Activated CD8-positive, alpha-beta memory T cell treated with anti-CD3 and anti-CD28 coated beads, Interleukin-2, amount 10 ng/mL, durations not matched to agents 7 days and 5 days (primary cell): Measurements from ENCODE around the gene MAPK1. TPM values are rescaled to one million over a fixed set of nuclear protein-coding genes. Genes with fewer than 3 reads are reported as not detected.
"Not testable (repeated sequence)": the region's sequence is repeated elsewhere in the genome, so short reads cannot be mapped to it uniquely, and the experiment has no call there.

Experiments used
- ATAC-seq: fragments of 150-1000 bp; cut with Tn5 transposase; one replicate; pipeline ENCODE4 v1.10.0; 2021; ENCODE audit warnings: moderate library complexity
- CTCF ChIA-PET: fragments of 350-600 bp; sonication (Branson Sonifier 250); formaldehyde crosslinking; loops from one replicate; lab custom pipeline; 2021; ENCODE audit warnings: antibody characterized with exemption; lab: Charles Lee
- DNase-seq: peaks from one replicate; pipeline ENCODE4 v3.0.0-alpha.2; 2020
- H3K27ac Mint-ChIP-seq: one replicate; pipeline ENCODE4 v1.8.0; 2021; ENCODE audit warnings: mild to moderate bottlenecking, mixed read lengths
- H3K27me3 Mint-ChIP-seq: one replicate; pipeline ENCODE4 v1.8.0; 2021; ENCODE audit warnings: mixed read lengths
- H3K36me3 Mint-ChIP-seq: one replicate; pipeline ENCODE4 v1.8.0; 2021; ENCODE audit warnings: mild to moderate bottlenecking, mixed read lengths
- H3K4me1 Mint-ChIP-seq: one replicate; pipeline ENCODE4 v1.8.0; 2021; ENCODE audit warnings: mixed read lengths
- H3K4me3 Mint-ChIP-seq: one replicate; pipeline ENCODE4 v1.8.0; 2021; ENCODE audit warnings: mild to moderate bottlenecking, moderate library complexity, mixed read lengths
- H3K9me3 Mint-ChIP-seq: one replicate; pipeline ENCODE4 v1.8.0; 2022; ENCODE audit warnings: low read depth, mixed read lengths
- total RNA-seq, 2 experiments: library from RNA; stranded (reverse); gene quantifications; one replicate each; pipeline ENCODE4 v1.2.3, GENCODE V29; 2021

Gene MAPK1
- total RNA-seq, 2 experiments from 2014 or later = 110 to 112 TPM

DNA sequence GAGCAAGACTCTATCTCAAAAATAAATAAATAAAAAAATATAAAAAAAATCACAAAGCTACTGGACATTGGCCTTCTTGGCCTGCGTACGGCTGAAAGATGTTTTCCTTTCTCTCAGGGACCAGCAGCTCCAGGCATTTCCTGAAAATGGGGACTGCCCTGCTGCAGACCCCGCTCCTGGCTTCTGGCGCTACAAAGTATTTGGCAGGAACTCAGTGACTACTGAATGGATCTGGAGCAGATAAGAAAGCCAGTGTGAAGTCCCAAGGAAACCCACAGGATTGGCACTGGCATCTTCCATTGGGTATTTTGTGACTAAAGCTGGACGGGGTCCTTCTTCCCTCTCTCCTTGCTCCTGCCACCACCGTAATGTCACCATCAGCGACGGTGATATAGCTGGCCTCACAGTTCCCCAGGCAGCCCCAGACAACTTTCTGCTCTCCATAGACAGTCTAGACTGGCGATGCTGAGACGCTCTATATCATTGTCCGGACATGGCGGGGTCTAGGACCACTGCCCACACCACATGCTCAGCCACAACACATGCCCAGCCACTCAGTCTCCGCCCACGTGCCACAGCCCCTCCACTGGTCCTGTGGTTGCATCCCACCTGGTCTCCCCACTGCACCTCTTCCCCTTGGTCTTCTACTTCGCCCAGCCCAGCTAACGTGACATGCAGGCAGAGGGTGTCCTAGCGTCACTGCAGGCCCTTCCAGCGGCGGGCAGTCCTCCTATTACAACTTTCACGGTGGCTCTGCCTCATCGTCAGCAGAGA is 109.2 kb downstream of the MAPK1 start:
- H3K27me3 Mint-ChIP-seq = no peaks in the 10 kb centered on the region
- DNase-seq = no peak
- H3K36me3 Mint-ChIP-seq = peaks cover 38% of the 10 kb centered on the region
- H3K27ac Mint-ChIP-seq = no peak overlapping the region
- CTCF ChIA-PET = interaction anchor here (0.6 kb wide), 1 partner anchor 10 kb away, joined by 3 read pairs; no protein-coding TSS in a partner anchor
- peaks cover 42% of the 10 kb centered on the region for H3K4me1 Mint-ChIP-seq
- H3K9me3 Mint-ChIP-seq = no peaks in the 10 kb centered on the region
- no peak for ATAC-seq
- H3K4me3 Mint-ChIP-seq = no peak overlapping the region

DNA sequence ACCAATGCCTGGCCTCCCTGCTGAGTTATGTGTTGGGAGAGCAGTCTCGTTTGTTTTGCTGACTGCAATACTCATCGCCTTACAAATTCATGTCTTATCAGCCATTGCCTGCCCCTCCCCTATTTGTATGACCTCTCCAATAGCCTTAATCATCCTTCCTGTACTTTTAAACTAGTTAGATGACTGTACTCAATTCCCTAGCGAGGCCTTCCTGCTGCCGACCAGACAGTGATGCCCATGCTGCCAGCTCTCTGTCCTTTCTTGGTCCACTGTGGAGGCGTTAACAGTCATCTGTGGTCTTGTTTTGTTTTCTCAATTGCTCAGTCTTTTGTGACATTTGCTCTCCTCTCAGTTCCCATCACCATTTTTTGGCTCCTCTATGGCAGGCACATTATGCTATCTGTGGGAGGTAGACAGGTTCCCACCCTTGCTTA is 111.6 kb downstream of the MAPK1 start:
- H3K27ac Mint-ChIP-seq = no peak overlapping the region
- no peak for ATAC-seq

DNA sequence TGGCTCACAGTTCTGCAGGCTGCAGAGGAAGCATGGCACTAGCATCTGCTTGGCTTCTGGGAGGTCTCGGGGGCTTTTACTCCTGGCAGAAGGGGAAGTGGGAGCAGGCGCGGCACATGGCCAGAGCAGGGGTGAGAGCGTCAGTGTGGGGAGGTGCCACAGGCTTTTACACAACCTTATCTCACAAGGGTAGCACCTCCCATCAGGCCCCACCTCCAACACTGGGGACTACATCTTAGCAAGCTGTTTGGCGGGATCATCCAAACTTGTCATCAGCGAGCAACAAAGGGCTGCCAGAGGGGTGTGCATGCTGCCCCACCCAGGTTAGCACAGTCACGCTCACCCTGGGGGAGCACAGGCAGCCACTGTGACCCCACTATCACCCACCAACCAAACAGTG is 112.9 kb downstream of the MAPK1 start:
- Mint-ChIP-seq H3K4me3 (no peak overlapping the region), H3K9me3 (no peaks in the 10 kb centered on the region)

More for the DNA sequence above, 111.6 kb downstream of the MAPK1 start:
- no peaks in the 10 kb centered on the region for H3K27me3 Mint-ChIP-seq
- no peaks in the 10 kb centered on the region for H3K9me3 Mint-ChIP-seq
- CTCF ChIA-PET = no interaction called here
- peaks cover 23% of the 10 kb centered on the region for H3K4me1 Mint-ChIP-seq
- H3K4me3 Mint-ChIP-seq = no peak overlapping the region
- H3K36me3 Mint-ChIP-seq = peaks cover 28% of the 10 kb centered on the region
- DNase-seq = no peak

DNA sequence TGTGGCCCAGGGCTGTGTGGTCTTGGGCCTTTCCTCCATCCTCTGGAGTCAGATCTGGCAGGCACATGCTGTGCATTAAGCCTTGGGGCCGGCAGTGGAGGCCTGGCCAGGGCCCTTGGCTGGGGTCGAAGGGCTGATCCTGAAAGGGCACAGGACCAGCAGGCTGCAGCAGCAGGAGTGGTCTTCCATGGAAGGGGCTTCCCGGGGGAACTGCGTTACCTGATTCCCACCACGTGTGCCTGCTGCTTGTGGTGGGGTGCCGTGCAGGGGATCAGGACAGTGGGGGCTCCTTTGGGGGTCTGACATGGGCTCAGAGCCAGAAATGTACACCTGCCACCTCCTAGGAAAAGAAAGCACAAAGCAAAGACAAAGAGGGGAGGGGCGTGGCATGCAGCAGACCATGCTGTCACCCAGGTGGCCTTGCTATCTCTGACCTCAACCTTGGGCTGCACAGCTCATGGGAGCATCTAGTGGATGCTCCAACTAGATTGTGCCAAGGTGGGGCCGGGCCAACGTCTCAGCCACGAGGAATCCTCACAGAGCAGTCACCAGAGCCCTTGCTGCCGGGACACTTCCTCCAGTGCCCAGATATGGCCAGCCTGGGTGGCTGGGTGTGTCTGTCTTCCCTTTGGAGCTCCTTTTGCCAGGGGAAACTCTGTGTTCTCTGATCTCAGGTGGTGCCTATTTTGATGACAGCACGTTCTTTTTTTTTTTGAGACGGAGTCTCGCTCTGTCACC is 113.9 kb downstream of the MAPK1 start:
- Mint-ChIP-seq H3K27me3 (no peaks in the 10 kb centered on the region), H3K36me3 (peaks cover 17% of the 10 kb centered on the region), H3K4me3 (no peak overlapping the region), H3K4me1 (peaks cover 10% of the 10 kb centered on the region), H3K9me3 (no peaks in the 10 kb centered on the region), H3K27ac (no peak overlapping the region)
- CTCF ChIA-PET = interaction anchor here (1.4 kb wide), 1 partner anchor 185 kb away, joined by 3 read pairs; no protein-coding TSS in a partner anchor
- DNase-seq (no peak), ATAC-seq (no peak)

More for the DNA sequence above, 112.9 kb downstream of the MAPK1 start:
- peaks cover 21% of the 10 kb centered on the region for H3K36me3 Mint-ChIP-seq
- H3K27ac Mint-ChIP-seq = no peak overlapping the region
- ATAC-seq (no peak), DNase-seq (no peak)
- CTCF ChIA-PET = interaction anchor here (1.4 kb wide), 1 partner anchor 184 kb away, joined by 3 read pairs; no protein-coding TSS in a partner anchor
- H3K27me3 Mint-ChIP-seq = no peaks in the 10 kb centered on the region
- H3K4me1 Mint-ChIP-seq = peaks cover 11% of the 10 kb centered on the region

DNA sequence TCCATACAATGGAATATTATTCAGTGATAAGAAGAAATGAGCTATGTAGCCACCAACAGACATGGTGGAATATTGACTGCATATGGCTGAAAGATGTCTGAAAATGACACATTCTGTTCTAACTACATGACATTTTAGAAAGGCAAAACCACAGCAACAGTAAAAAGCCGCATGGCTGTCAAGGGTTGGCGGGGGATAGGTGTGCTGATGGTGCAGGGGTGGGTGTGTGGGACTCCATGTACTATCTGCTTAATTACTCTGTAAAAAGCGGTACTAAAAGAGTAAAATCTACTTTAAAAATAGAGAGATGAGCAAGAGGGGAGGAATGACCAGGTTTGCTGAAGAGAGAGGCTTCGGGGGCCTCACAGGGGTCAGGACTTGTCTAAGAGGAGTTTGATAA is 115.2 kb downstream of the MAPK1 start:
- DNase-seq (no peak), ATAC-seq (no peak)
- peaks cover 8% of the 10 kb centered on the region for H3K36me3 Mint-ChIP-seq
- peaks cover 8% of the 10 kb centered on the region for H3K4me1 Mint-ChIP-seq
- H3K4me3 Mint-ChIP-seq = no peak overlapping the region
- CTCF ChIA-PET = no interaction called here
- H3K27ac Mint-ChIP-seq = no peak overlapping the region
- no peaks in the 10 kb centered on the region for H3K27me3 Mint-ChIP-seq
- H3K9me3 Mint-ChIP-seq = no peaks in the 10 kb centered on the region

DNA sequence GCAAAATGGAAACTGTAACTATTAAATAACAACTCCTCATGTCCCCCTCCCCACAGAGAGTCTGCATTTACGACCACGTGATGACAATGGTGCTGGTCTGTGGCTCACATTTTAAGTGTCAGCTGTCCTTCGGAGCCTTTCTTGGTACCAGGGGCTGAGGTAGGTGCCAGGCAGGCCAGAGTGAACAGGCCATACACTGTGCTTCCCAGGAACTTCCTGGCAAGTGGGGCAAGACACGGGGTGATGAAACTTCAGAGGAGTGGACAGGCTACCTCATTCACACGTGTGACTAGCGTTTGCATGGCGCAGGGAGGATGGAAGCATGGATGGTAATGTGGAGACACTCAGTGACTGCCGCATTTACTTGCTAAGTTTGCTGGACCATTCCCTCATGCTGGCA is 121.5 kb downstream of the MAPK1 start:
- H3K4me3 Mint-ChIP-seq = no peak overlapping the region
- no peak overlapping the region for H3K27ac Mint-ChIP-seq
- DNase-seq (no peak), ATAC-seq (no peak)
- no peaks in the 10 kb centered on the region for H3K9me3 Mint-ChIP-seq
- H3K4me1 Mint-ChIP-seq = no peaks in the 10 kb centered on the region
- peaks cover 3% of the 10 kb centered on the region for H3K27me3 Mint-ChIP-seq
- no peaks in the 10 kb centered on the region for H3K36me3 Mint-ChIP-seq
- CTCF ChIA-PET = interaction anchor here (0.7 kb wide), 1 partner anchor 379 kb away, joined by 3 read pairs; no protein-coding TSS in a partner anchor

DNA sequence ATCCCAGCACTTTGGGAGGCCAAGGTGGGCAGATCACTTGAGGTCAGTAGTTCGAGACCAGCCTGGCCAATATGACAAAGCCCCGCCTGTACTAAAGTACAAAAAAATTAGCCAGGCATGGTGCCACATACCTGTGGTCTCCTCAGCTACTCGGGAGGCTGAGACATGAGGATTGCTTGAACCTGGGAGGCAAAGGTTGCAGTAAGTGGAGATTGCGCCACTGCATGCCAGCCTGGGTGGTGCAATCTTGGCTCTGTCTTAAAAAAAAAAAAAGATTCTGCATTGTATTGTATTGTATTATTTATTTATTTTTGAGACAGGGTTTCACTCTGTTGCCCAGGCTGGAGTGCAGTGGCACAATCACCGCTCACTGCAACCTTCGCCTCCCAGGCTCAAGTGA is 122.5 kb downstream of the MAPK1 start:
- H3K36me3 Mint-ChIP-seq, H3K9me3 Mint-ChIP-seq, H3K4me1 Mint-ChIP-seq, H3K27ac Mint-ChIP-seq, ATAC-seq, H3K27me3 Mint-ChIP-seq, DNase-seq, H3K4me3 Mint-ChIP-seq: not testable (repeated sequence)
- CTCF ChIA-PET = interaction anchor here (1.5 kb wide), 1 partner anchor 23 kb away, joined by 7 read pairs; no protein-coding TSS in a partner anchor

DNA sequence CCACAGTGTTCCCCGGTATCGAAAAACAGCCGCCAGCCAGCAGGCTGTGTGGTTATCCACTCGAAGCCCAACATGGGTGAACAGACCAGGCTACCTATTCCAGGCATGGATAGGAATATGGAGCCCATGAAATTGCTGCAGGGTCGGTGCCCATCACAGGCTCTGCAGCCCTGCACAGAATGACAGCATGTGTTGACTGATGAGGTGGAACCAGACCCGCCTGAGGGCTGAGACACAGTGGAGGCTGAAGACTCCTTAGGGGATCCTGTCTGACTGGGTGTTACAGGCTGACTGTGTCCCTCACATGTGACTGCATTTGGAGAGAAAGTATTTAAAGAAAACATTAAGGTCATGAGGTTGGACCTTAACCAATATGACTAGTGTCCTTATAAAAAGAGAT is 125.7 kb downstream of the MAPK1 start:
- H3K9me3 Mint-ChIP-seq = no peaks in the 10 kb centered on the region
- H3K27me3 Mint-ChIP-seq = peaks cover 22% of the 10 kb centered on the region
- CTCF ChIA-PET = interaction anchor here (1.6 kb wide), 1 partner anchor 28 kb away, joined by 3 read pairs; no protein-coding TSS in a partner anchor
- ATAC-seq (no peak), DNase-seq (no peak)
- no peaks in the 10 kb centered on the region for H3K36me3 Mint-ChIP-seq
- H3K4me1 Mint-ChIP-seq = peaks cover 5% of the 10 kb centered on the region
- no peak overlapping the region for H3K27ac Mint-ChIP-seq
- H3K4me3 Mint-ChIP-seq = no peak overlapping the region

DNA sequence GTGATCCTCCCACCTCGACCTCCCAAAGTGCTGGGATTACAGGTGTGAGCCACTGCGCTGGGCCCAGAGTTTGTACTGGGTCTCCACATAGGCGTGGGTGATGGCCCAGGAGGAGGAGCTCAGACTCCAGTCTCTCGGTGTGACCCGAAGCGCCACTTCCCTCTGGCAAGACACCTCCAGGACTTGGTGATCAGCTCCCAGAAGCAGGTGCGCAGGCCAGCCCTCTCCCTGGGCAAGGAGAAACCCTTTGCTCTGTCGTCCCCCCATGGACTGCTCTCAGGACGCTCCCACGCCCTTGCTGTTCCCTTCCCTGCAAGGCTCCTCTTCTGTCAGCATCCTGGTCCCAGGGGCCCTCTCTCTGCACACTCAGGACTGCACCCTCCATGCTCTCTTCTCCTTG is 126.4 kb downstream of the MAPK1 start:
- Mint-ChIP-seq H3K36me3 (no peaks in the 10 kb centered on the region), H3K27me3 (peaks cover 22% of the 10 kb centered on the region), H3K4me1 (peaks cover 5% of the 10 kb centered on the region), H3K4me3 (no peak overlapping the region), H3K27ac (no peak overlapping the region), H3K9me3 (no peaks in the 10 kb centered on the region)
- CTCF ChIA-PET = no interaction called here
- DNase-seq = no peak
- ATAC-seq = no peak

DNA sequence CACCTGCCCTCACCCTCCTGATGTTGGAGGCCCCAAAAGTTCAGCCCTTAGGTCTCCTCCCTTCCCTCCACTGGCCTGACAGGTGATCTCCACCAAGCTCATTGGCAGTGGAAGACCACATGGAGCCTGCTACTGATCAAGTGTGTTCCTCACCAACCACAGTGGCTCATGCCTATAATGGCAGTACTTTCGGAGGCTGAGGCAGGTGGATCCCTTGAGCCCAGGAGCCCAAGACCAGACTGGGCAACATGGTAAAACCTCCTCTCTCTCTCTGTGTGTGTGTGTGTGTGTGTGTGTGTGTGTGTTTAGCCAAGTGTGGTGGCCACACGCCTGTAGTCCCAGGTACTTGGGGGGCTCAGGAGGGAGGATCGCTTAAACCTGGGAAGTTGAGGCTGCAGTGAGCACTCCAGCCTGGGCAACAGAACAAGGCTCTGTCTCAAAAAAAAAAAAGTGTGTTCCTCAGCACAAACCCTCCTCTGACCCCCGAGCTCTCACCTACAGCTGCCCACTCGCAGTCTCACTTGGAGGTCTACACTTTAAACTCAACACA is 127.5 kb downstream of the MAPK1 start:
- no peaks in the 10 kb centered on the region for H3K36me3 Mint-ChIP-seq
- CTCF ChIA-PET = no interaction called here
- peaks cover 22% of the 10 kb centered on the region for H3K27me3 Mint-ChIP-seq
- H3K4me3 Mint-ChIP-seq = no peak overlapping the region
- H3K27ac Mint-ChIP-seq = no peak overlapping the region
- no peak for ATAC-seq
- peaks cover 7% of the 10 kb centered on the region for H3K4me1 Mint-ChIP-seq
- no peak for DNase-seq
- H3K9me3 Mint-ChIP-seq = no peaks in the 10 kb centered on the region

DNA sequence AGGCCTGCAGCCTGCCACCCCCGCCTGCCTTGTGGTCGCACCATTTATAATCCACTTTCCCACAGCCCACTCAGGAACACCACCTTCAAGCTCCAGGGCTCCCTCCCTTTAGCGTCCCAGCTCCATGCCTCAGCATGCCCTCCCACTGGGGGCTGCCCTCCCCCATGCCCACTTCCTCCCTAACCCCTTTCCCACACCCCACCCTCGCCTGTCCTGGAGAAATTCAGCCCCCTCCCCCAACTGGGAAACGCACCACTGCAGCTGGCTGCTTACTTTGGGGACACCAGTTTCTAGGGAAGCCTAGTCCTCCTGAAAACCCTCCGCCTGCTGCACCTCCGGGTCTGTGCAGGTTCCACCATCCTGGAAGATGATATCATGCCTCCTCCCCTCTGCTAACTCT is 128.5 kb downstream of the MAPK1 start:
- Mint-ChIP-seq H3K4me3 (no peak overlapping the region), H3K36me3 (no peaks in the 10 kb centered on the region), H3K4me1 (peaks cover 15% of the 10 kb centered on the region), H3K27me3 (peaks cover 22% of the 10 kb centered on the region), H3K27ac (no peak overlapping the region), H3K9me3 (no peaks in the 10 kb centered on the region)
- CTCF ChIA-PET = no interaction called here
- ATAC-seq (no peak), DNase-seq (no peak)

DNA sequence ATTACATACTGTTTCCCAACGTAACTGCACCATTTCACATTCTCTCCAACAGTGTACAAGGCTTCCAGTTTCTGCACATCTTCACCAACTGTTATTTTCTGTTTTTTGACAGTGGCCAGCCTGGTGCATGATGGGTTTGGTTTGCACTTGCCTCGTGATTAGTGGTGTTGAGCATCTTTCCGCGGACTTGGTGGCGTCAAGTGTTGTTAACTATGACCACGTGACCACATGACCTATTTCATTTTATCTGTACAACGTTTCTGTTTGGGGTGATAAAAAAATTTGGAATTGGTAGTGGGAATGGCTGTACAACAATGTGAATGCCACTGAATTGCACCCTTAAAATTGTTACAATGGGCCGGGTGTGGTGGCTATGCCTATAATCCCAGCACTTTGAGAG is 129.4 kb downstream of the MAPK1 start:
- Mint-ChIP-seq H3K27me3 (peaks cover 22% of the 10 kb centered on the region), H3K9me3 (no peaks in the 10 kb centered on the region), H3K4me3 (no peak overlapping the region), H3K4me1 (peaks cover 21% of the 10 kb centered on the region), H3K27ac (no peak overlapping the region), H3K36me3 (no peaks in the 10 kb centered on the region)
- DNase-seq = no peak
- CTCF ChIA-PET = interaction anchor here (1.0 to 1.4 kb wide), 2 partner anchors 23 to 200 kb away, joined by 3 to 4 read pairs; no protein-coding TSS in a partner anchor
- ATAC-seq = no peak

DNA sequence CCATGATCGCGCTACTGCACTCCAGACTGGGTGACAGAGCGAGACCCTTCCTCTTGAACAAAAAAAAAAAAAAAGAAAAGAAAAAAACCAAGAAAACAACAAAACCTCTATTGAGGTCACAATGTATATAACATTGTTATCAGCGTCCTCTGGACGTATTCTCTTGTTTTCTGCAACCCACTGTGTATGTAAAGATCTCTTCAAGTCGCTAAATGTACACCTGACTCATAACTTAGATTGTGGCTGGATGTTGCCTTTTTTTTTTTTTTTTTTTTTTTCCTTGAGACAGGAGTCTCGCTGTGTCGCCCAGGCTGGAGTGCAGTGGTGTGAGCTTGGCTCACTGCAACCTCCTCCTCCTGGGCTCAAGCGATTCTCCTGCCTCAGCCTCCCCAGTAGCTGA is 130.5 kb downstream of the MAPK1 start:
- no peaks in the 10 kb centered on the region for H3K36me3 Mint-ChIP-seq
- CTCF ChIA-PET = interaction anchor here (1.0 to 2.8 kb wide), 3 partner anchors 21 to 202 kb away, joined by 3 to 14 read pairs (median 4); no protein-coding TSS in a partner anchor
- peaks cover 22% of the 10 kb centered on the region for H3K27me3 Mint-ChIP-seq
- ATAC-seq (no peak), DNase-seq (no peak)
- H3K27ac Mint-ChIP-seq = no peak overlapping the region
- H3K4me1 Mint-ChIP-seq = peaks cover 21% of the 10 kb centered on the region
- H3K4me3 Mint-ChIP-seq = no peak overlapping the region
- no peaks in the 10 kb centered on the region for H3K9me3 Mint-ChIP-seq
